Activated B cell treated with CpG ODN at 0.5 μM for 24 hours (primary cell): ENCODE measurements around the gene MYO7A. TPM values are rescaled to one million over a fixed set of nuclear protein-coding genes. Genes with fewer than 3 reads are reported as not detected.
A peak's percentile ranks its signal among the peaks of the same experiment; 100 is the strongest.

ENCODE experiments used
- ATAC-seq: fragments of 200-7000 bp; cut with Tn5 transposase; one replicate; pipeline ENCODE4 v1.10.0; 2021; ENCODE audit warnings: low read depth, mild to moderate bottlenecking, moderate library complexity
- CTCF ChIA-PET: fragments of 350-600 bp; sonication (Branson Sonifier 250); formaldehyde crosslinking; loops from one replicate; lab custom pipeline; 2021; ENCODE audit warnings: antibody characterized with exemption; lab: Charles Lee
- POLR2A ChIA-PET: fragments of 350-600 bp; sonication (Branson Sonifier 250); formaldehyde crosslinking; loops from one replicate; lab custom pipeline; 2021; ENCODE audit warnings: antibody characterized with exemption; lab: Charles Lee
- DNase-seq: peaks from one replicate; pipeline ENCODE4 v3.0.0; 2022
- H3K27ac Mint-ChIP-seq: one replicate; pipeline ENCODE4 v1.8.0; 2020; ENCODE audit warnings: mixed read lengths
- H3K27me3 Mint-ChIP-seq: one replicate; pipeline ENCODE4 v1.8.0; 2021; ENCODE audit warnings: mixed read lengths
- H3K36me3 Mint-ChIP-seq: one replicate; pipeline ENCODE4 v1.8.0; 2021; ENCODE audit warnings: low read depth, mixed read lengths
- H3K4me1 Mint-ChIP-seq: one replicate; pipeline ENCODE4 v1.8.0; 2021; ENCODE audit warnings: mixed read lengths
- H3K4me3 Mint-ChIP-seq: one replicate; pipeline ENCODE4 v1.8.0; 2020; ENCODE audit warnings: mild to moderate bottlenecking, mixed read lengths
- H3K9me3 Mint-ChIP-seq: one replicate; pipeline ENCODE4 v1.8.0; 2020; ENCODE audit warnings: mixed read lengths
- CTCF ChIP-seq: fragments of 200-600 bp; IDR thresholded peaks from one replicate; pipeline ENCODE4 v1.8.0; 2022; ENCODE audit warnings: antibody characterized with exemption, mild to moderate bottlenecking
- intact Hi-C: fragments of 100-400 bp; cut with micrococcal nuclease; formaldehyde crosslinking; loops from one replicate; pipeline ENCODE4 v1.15.1; 2024
- total RNA-seq: library from RNA; stranded (reverse); gene quantifications from 2 replicates; pipeline ENCODE4 v1.2.3, GENCODE V29; 2022

Gene MYO7A
- total RNA-seq, 1 donor from 2014 or later: 5.4 TPM

GRCh38 chr11:77204754-77205466 lies 76.9 kb downstream of the MYO7A start:
- ChIA-PET POLR2A (no interaction called here), CTCF (no interaction called here)
- ATAC-seq: no peak
- Mint-ChIP-seq H3K9me3 (no peaks in the 10 kb centered on the region), H3K4me1 (no peaks in the 10 kb centered on the region), H3K36me3 (no peaks in the 10 kb centered on the region), H3K4me3 (no peak overlapping the region), H3K27me3 (peaks cover 3% of the 10 kb centered on the region), H3K27ac (no peak overlapping the region)
- no peak for TF ChIP-seq CTCF
- intact Hi-C loops: no loop called here
- DNase-seq: peak; percentile 9

- DNase-seq (peak; percentile 10), ATAC-seq (no peak)
- intact Hi-C loops: no loop called here
- no peaks in the 10 kb centered on the region for H3K4me1 Mint-ChIP-seq
- no peaks in the 10 kb centered on the region for H3K36me3 Mint-ChIP-seq
- no peak for TF ChIP-seq CTCF
- H3K27me3 Mint-ChIP-seq: peaks cover 3% of the 10 kb centered on the region
- H3K4me3 Mint-ChIP-seq: no peak overlapping the region
- POLR2A ChIA-PET: no interaction called here
- H3K9me3 Mint-ChIP-seq: no peaks in the 10 kb centered on the region
- CTCF ChIA-PET: no interaction called here
- H3K27ac Mint-ChIP-seq: no peak overlapping the region
Measured at GRCh38 chr11:77205467-77206263, 77.6 kb downstream of the MYO7A start.

GRCh38 chr11:77206264-77207018 lies 78.4 kb downstream of the MYO7A start:
- CTCF ChIA-PET: no interaction called here
- Mint-ChIP-seq H3K27me3 (peaks cover 3% of the 10 kb centered on the region), H3K36me3 (no peaks in the 10 kb centered on the region), H3K9me3 (no peaks in the 10 kb centered on the region), H3K4me1 (no peaks in the 10 kb centered on the region), H3K27ac (no peak overlapping the region), H3K4me3 (no peak overlapping the region)
- ATAC-seq (no peak), DNase-seq (peak; percentile 10)
- POLR2A ChIA-PET: no interaction called here
- no peak for TF ChIP-seq CTCF
- intact Hi-C loops: no loop called here

GRCh38 chr11:77207019-77207485 lies 79.0 kb downstream of the MYO7A start:
- POLR2A ChIA-PET: no interaction called here
- Mint-ChIP-seq H3K27me3 (peaks cover 3% of the 10 kb centered on the region), H3K4me1 (no peaks in the 10 kb centered on the region), H3K27ac (no peak overlapping the region), H3K36me3 (no peaks in the 10 kb centered on the region), H3K9me3 (no peaks in the 10 kb centered on the region), H3K4me3 (no peak overlapping the region)
- intact Hi-C loops: no loop called here
- no peak for TF ChIP-seq CTCF
- ATAC-seq (no peak), DNase-seq (peak; percentile 10)
- CTCF ChIA-PET: no interaction called here
